Esophagus squamous epithelium (tissue), 5 donors: ENCODE results near the gene MYO1F. TPM values are rescaled to one million over a fixed set of nuclear protein-coding genes. Genes with fewer than 3 reads are reported as not detected.

Experiments used
- DNase-seq: peaks from one replicate; lab custom pipeline; 2025; lab: John Stamatoyannopoulos, UW
- H3K27ac ChIP-seq, 4 donors: fragments of 200-600 bp; sonication (generic); one replicate each; pipeline ENCODE4 v1.5.1; 2016 to 2019; ENCODE audit warnings: mild to moderate bottlenecking in 1 of 4
- H3K27me3 ChIP-seq, 4 donors: fragments of 200-600 bp; sonication (generic); 1 replicate in 3 of 4; 2 replicates in 1 of 4; pipeline versions ENCODE4 v1.5.1 to v1.6.0; 2017 to 2021; ENCODE audit warnings: antibody characterized with exemption in 1 of 4
- H3K36me3 ChIP-seq, 3 donors: fragments of 200-600 bp; sonication (generic); one replicate each; pipeline ENCODE4 v1.5.1; 2016 to 2019
- H3K4me1 ChIP-seq, 3 donors: fragments of 200-600 bp; sonication (generic); one replicate each; pipeline ENCODE4 v1.5.1; 2017 to 2019
- H3K4me3 ChIP-seq, 4 donors: fragments of 200-600 bp; sonication (generic); 1 replicate in 3 of 4; 2 replicates in 1 of 4; pipeline ENCODE4 v1.5.1; 2016 to 2019; ENCODE audit warnings: mild to moderate bottlenecking in 2 of 4, moderate library complexity in 1 of 4
- H3K9me3 ChIP-seq, 3 donors: fragments of 200-600 bp; sonication (generic); one replicate each; pipeline ENCODE4 v1.5.1; 2016 to 2019
- CTCF ChIP-seq, 6 experiments: fragments of 450-650 bp in 4 of 6; fragments of 200-600 bp in 2 of 6; sonication (generic) in 2 of 6; IDR thresholded peaks; one replicate each; pipeline ENCODE4 v1.5.1; 2016 to 2019; ENCODE audit warnings: antibody characterized with exemption in 6 of 6, mild to moderate bottlenecking in 4 of 6, moderate library complexity in 4 of 6
- POLR2A ChIP-seq, 4 donors: fragments of 450-650 bp; IDR thresholded peaks; one replicate each; pipeline ENCODE4 v1.6.1; 2017; ENCODE audit warnings: antibody characterized with exemption in 4 of 4, mild to moderate bottlenecking in 4 of 4, moderate library complexity in 3 of 4
- WGBS, 2 donors: methylation state at CpG; one replicate each; pipeline ENCODE4 v1.1.5; 2018; 5-methylcytosine and 5-hydroxymethylcytosine counted together
- intact Hi-C: fragments of 100-400 bp; cut with DNase I; formaldehyde crosslinking; loops from one replicate; pipeline ENCODE4 v1.15.0; 2022
- total RNA-seq, 4 donors: library from RNA; depleted of rRNA; stranded (reverse); fragments of >200 nt; gene quantifications; one replicate each; pipeline ENCODE4 v1.1.0, GENCODE V29; 2016
- donor health status: DM: yes; HTN: yes; CAD: no.

Gene MYO1F
- total RNA-seq, 4 donors from 2014 or later, result 1.6 to 14.3 (median 8.5) TPM

- no peak overlapping the region for H3K4me3 ChIP-seq
- peak overlapping the region in 3 of 4 donors; percentile 13 to 89 (median 39) for H3K27ac ChIP-seq
- no peaks in the 10 kb centered on the region for H3K9me3 ChIP-seq
- peaks cover 18 to 67% (median 38%) of the 10 kb centered on the region in 3 donors for H3K36me3 ChIP-seq
- no peak for DNase-seq
- WGBS, 2 donors, result 69 to 70% methylated on average over 15 of the region's 15 CpGs
- no peaks in the 10 kb centered on the region for H3K27me3 ChIP-seq
- peaks cover 19 to 88% (median 46%) of the 10 kb centered on the region in 3 donors for H3K4me1 ChIP-seq
- intact Hi-C loops, result no loop called here
- no peak for TF ChIP-seq CTCF (IDR thresholded peaks at IDR 0.05)
- TF ChIP-seq POLR2A (IDR thresholded peaks at IDR 0.05), result no peak
These were observed 88.9 kb downstream of the MYO1F start for GRCh38 chr19:8488365-8488764.

GRCh38 chr19:8487137-8487851 lies 89.9 kb downstream of the MYO1F start:
- H3K36me3 ChIP-seq, result peaks cover 18 to 78% (median 44%) of the 10 kb centered on the region in 3 donors
- TF ChIP-seq CTCF (IDR thresholded peaks at IDR 0.05) (peak in 1 of 6 experiments; percentile 9), POLR2A (IDR thresholded peaks at IDR 0.05) (no peak)
- H3K9me3 ChIP-seq, result no peaks in the 10 kb centered on the region
- no peak for DNase-seq
- WGBS, 2 donors, result 54 to 57% methylated on average over 10 to 12 of the region's 13 CpGs
- no peak overlapping the region for H3K4me3 ChIP-seq
- no peaks in the 10 kb centered on the region for H3K27me3 ChIP-seq
- peak overlapping the region; percentile 13 to 89 (median 36) for H3K27ac ChIP-seq
- H3K4me1 ChIP-seq, result peaks cover 19 to 98% (median 52%) of the 10 kb centered on the region in 3 donors
- intact Hi-C loops, result no loop called here

- Histone ChIP-seq H3K9me3 (no peaks in the 10 kb centered on the region), H3K4me3 (no peak overlapping the region), H3K36me3 (peaks cover 18 to 81% (median 44%) of the 10 kb centered on the region in 3 donors), H3K27ac (peak overlapping the region; percentile 13 to 89 (median 36)), H3K27me3 (no peaks in the 10 kb centered on the region), H3K4me1 (peaks cover 19 to 98% (median 57%) of the 10 kb centered on the region in 3 donors)
- intact Hi-C loops, result no loop called here
- 74 to 82% methylated on average over 16 of the region's 16 CpGs for WGBS, 2 donors
- TF ChIP-seq CTCF (IDR thresholded peaks at IDR 0.05) (no peak), POLR2A (IDR thresholded peaks at IDR 0.05) (no peak)
- DNase-seq, result no peak
These were observed 90.5 kb downstream of the MYO1F start for GRCh38 chr19:8486661-8487136.

GRCh38 chr19:8485561-8486371 lies 91.5 kb downstream of the MYO1F start:
- Histone ChIP-seq H3K27me3 (no peaks in the 10 kb centered on the region), H3K27ac (no peak overlapping the region), H3K9me3 (no peaks in the 10 kb centered on the region), H3K4me1 (peaks cover 19 to 98% (median 59%) of the 10 kb centered on the region in 3 donors), H3K4me3 (no peak overlapping the region), H3K36me3 (peaks cover 18 to 91% (median 44%) of the 10 kb centered on the region in 3 donors)
- 92 to 97% methylated on average over 6 to 21 of the region's 62 CpGs for WGBS, 2 donors
- TF ChIP-seq CTCF (IDR thresholded peaks at IDR 0.05) (no peak), POLR2A (IDR thresholded peaks at IDR 0.05) (no peak)
- intact Hi-C loops, result no loop called here
- DNase-seq, result no peak
